Karpas-422 (cell line): ENCODE results near the gene SRPK2. TPM values are rescaled to one million over a fixed set of nuclear protein-coding genes. Genes with fewer than 3 reads are reported as not detected.
A peak's percentile ranks its signal among the peaks of the same experiment; 100 is the strongest.
"Not testable (repeated sequence)": the region's sequence is repeated elsewhere in the genome, so short reads cannot be mapped to it uniquely, and the experiment has no call there.

Experiments
- DNase-seq: peaks from one replicate; pipeline ENCODE4 v3.0.0-alpha.2; 2015
- H2AFZ ChIP-seq: fragments of 200-600 bp; sonication (generic); 2 replicates; pipeline ENCODE4 v1.6.1; 2014; ENCODE audit warnings: antibody characterized with exemption, low read length, mixed read lengths
- H3K27ac ChIP-seq: fragments of 200-600 bp; sonication (generic); 2 replicates; pipeline ENCODE4 v1.5.1; 2014; ENCODE audit warnings: mild to moderate bottlenecking, low read length, moderate library complexity
- H3K27me3 ChIP-seq: fragments of 200-600 bp; sonication (generic); 2 replicates; pipeline ENCODE4 v1.6.1; 2014; ENCODE audit warnings: low read length, mixed read lengths
- H3K36me3 ChIP-seq: fragments of 200-600 bp; sonication (generic); 2 replicates; pipeline ENCODE4 v1.6.1; 2014; ENCODE audit warnings: low read length, mixed read lengths; ENCODE audit not compliant: insufficient read depth
- H3K4me1 ChIP-seq: fragments of 200-600 bp; sonication (generic); 2 replicates; pipeline ENCODE4 v1.6.1; 2014; ENCODE audit warnings: mild to moderate bottlenecking, low read length, mixed read lengths
- H3K4me2 ChIP-seq: fragments of 200-600 bp; sonication (generic); 2 replicates; pipeline ENCODE4 v1.6.1; 2014; ENCODE audit warnings: low read length, low read depth, mild to moderate bottlenecking; ENCODE audit not compliant: poor library complexity, severe bottlenecking
- H3K4me3 ChIP-seq: fragments of 200-600 bp; sonication (generic); 2 replicates; pipeline ENCODE4 v1.5.1; 2014; ENCODE audit warnings: mild to moderate bottlenecking, antibody characterized with exemption, low read length, mixed read lengths
- H3K79me2 ChIP-seq: fragments of 200-600 bp; sonication (generic); 2 replicates; pipeline ENCODE4 v1.6.1; 2014; ENCODE audit warnings: mild to moderate bottlenecking, low read length, mixed read lengths
- H3K9ac ChIP-seq: fragments of 200-600 bp; sonication (generic); 2 replicates; pipeline ENCODE4 v1.6.0; 2014; ENCODE audit warnings: low read length
- H3K9me2 ChIP-seq: fragments of 200-600 bp; sonication (generic), shearing (Covaris generic); replicated peaks from 2 replicates; pipeline ENCODE4 v1.6.0; 2014; ENCODE audit warnings: mild to moderate bottlenecking, low read length, moderate library complexity; ENCODE audit not compliant: insufficient read depth
- H3K9me3 ChIP-seq: fragments of 300-700, 200-600 bp; sonication (generic); 2 replicates; pipeline ENCODE4 v1.6.1; 2014; ENCODE audit warnings: low read length, mixed read lengths
- H4K20me1 ChIP-seq: fragments of 200-600 bp; sonication (generic); 2 replicates; pipeline ENCODE4 v1.6.1; 2014; ENCODE audit warnings: mild to moderate bottlenecking, antibody characterized with exemption, low read length, low read depth; ENCODE audit not compliant: insufficient read depth
- total RNA-seq: library from RNA; depleted of rRNA; stranded (reverse); fragments of >200 nt; shearing (Covaris generic); gene quantifications from 2 replicates; pipeline ENCODE4 v1.2.3, GENCODE V29; 2014; ENCODE audit warnings: low replicate concordance

SRPK2 gene
- total RNA-seq, 1 experiment from 2014 or later = 9.0 TPM

- Histone ChIP-seq H4K20me1 (peaks cover 14% of the 10 kb centered on the region), H2AFZ (no peak overlapping the region), H3K9ac (no peak overlapping the region), H3K36me3 (no peaks in the 10 kb centered on the region), H3K79me2 (no peaks in the 10 kb centered on the region), H3K4me3 (no peak overlapping the region), H3K9me3 (no peaks in the 10 kb centered on the region), H3K4me1 (peaks cover 40% of the 10 kb centered on the region), H3K9me2 (no peaks in the 10 kb centered on the region), H3K4me2 (no peak overlapping the region), H3K27me3 (no peaks in the 10 kb centered on the region), H3K27ac (no peak overlapping the region)
- no peak for DNase-seq
Measured at GRCh38 chr7:105352901-105353668, 35.6 kb downstream of the SRPK2 start.

- peak; percentile 82 for DNase-seq
- H3K4me2 ChIP-seq = peak overlapping the region; percentile 54
- no peaks in the 10 kb centered on the region for H3K9me2 ChIP-seq
- H3K4me1 ChIP-seq = peaks cover 40% of the 10 kb centered on the region
- no peaks in the 10 kb centered on the region for H3K36me3 ChIP-seq
- no peaks in the 10 kb centered on the region for H3K27me3 ChIP-seq
- H3K27ac ChIP-seq = no peak overlapping the region
- H4K20me1 ChIP-seq = peaks cover 14% of the 10 kb centered on the region
- H2AFZ ChIP-seq = no peak overlapping the region
- no peak overlapping the region for H3K4me3 ChIP-seq
- H3K9me3 ChIP-seq = no peaks in the 10 kb centered on the region
- H3K9ac ChIP-seq = no peak overlapping the region
- H3K79me2 ChIP-seq = no peaks in the 10 kb centered on the region
Measured at GRCh38 chr7:105352018-105352612, 36.6 kb downstream of the SRPK2 start.

- Histone ChIP-seq H3K9ac (no peak overlapping the region), H3K9me2 (no peaks in the 10 kb centered on the region), H3K27me3 (no peaks in the 10 kb centered on the region), H4K20me1 (peaks cover 17% of the 10 kb centered on the region), H2AFZ (no peak overlapping the region), H3K4me3 (no peak overlapping the region), H3K4me1 (peaks cover 40% of the 10 kb centered on the region), H3K36me3 (no peaks in the 10 kb centered on the region), H3K79me2 (no peaks in the 10 kb centered on the region), H3K27ac (no peak overlapping the region), H3K9me3 (no peaks in the 10 kb centered on the region), H3K4me2 (no peak overlapping the region)
- no peak for DNase-seq
Measured at GRCh38 chr7:105350906-105351305, 37.8 kb downstream of the SRPK2 start.

GRCh38 chr7:105348177-105348576, 40.5 kb downstream of the SRPK2 start:
- not testable (repeated sequence) for DNase-seq, H4K20me1 ChIP-seq, H3K4me2 ChIP-seq, H2AFZ ChIP-seq, H3K4me3 ChIP-seq, H3K27ac ChIP-seq, H3K9me2 ChIP-seq, H3K79me2 ChIP-seq, H3K27me3 ChIP-seq, H3K9ac ChIP-seq, H3K9me3 ChIP-seq, H3K36me3 ChIP-seq
- peaks cover 19% of the 10 kb centered on the region for H3K4me1 ChIP-seq

- 0 out of 2 replicates have a peak, but pooled peaks cover 4% of the 10 kb centered on the region for H4K20me1 ChIP-seq
- peaks cover 6% of the 10 kb centered on the region for H3K4me1 ChIP-seq
Measured at GRCh38 chr7:105346593-105347322, 42.0 kb downstream of the SRPK2 start.

GRCh38 chr7:105346138-105346537, 42.6 kb downstream of the SRPK2 start:
- Histone ChIP-seq H2AFZ (no peak overlapping the region), H3K27me3 (no peaks in the 10 kb centered on the region), H3K9ac (no peak overlapping the region), H3K27ac (no peak overlapping the region), H3K4me2 (no peak overlapping the region), H3K9me2 (no peaks in the 10 kb centered on the region), H3K36me3 (no peaks in the 10 kb centered on the region), H3K4me1 (no peaks in the 10 kb centered on the region), H3K4me3 (no peak overlapping the region), H3K79me2 (no peaks in the 10 kb centered on the region), H3K9me3 (no peaks in the 10 kb centered on the region), H4K20me1 (0 out of 2 replicates have a peak, but pooled peaks cover 4% of the 10 kb centered on the region)
- no peak for DNase-seq

More at GRCh38 chr7:105346593-105347322, 42.0 kb downstream of the SRPK2 start:
- no peaks in the 10 kb centered on the region for H3K27me3 ChIP-seq
- H3K9ac ChIP-seq = no peak overlapping the region
- no peaks in the 10 kb centered on the region for H3K36me3 ChIP-seq
- H3K79me2 ChIP-seq = no peaks in the 10 kb centered on the region
- no peaks in the 10 kb centered on the region for H3K9me2 ChIP-seq
- no peak overlapping the region for H3K4me2 ChIP-seq
- DNase-seq = no peak
- no peak overlapping the region for H2AFZ ChIP-seq
- H3K9me3 ChIP-seq = no peaks in the 10 kb centered on the region
- H3K4me3 ChIP-seq = no peak overlapping the region
- no peak overlapping the region for H3K27ac ChIP-seq

- no peaks in the 10 kb centered on the region for H3K79me2 ChIP-seq
- H2AFZ ChIP-seq = no peak overlapping the region
- no peaks in the 10 kb centered on the region for H3K27me3 ChIP-seq
- H4K20me1 ChIP-seq = 0 out of 2 replicates have a peak, but pooled peaks cover 4% of the 10 kb centered on the region
- H3K9me3 ChIP-seq = no peaks in the 10 kb centered on the region
- H3K4me1 ChIP-seq = no peaks in the 10 kb centered on the region
- DNase-seq = no peak
- H3K4me2 ChIP-seq = no peak overlapping the region
- H3K27ac ChIP-seq = no peak overlapping the region
- H3K4me3 ChIP-seq = no peak overlapping the region
- no peaks in the 10 kb centered on the region for H3K9me2 ChIP-seq
- H3K36me3 ChIP-seq = no peaks in the 10 kb centered on the region
- no peak overlapping the region for H3K9ac ChIP-seq
Measured at GRCh38 chr7:105345725-105346124, 43.0 kb downstream of the SRPK2 start.

GRCh38 chr7:105345003-105345402, 43.7 kb downstream of the SRPK2 start:
- Histone ChIP-seq H3K27ac (no peak overlapping the region), H4K20me1 (0 out of 2 replicates have a peak, but pooled peaks cover 4% of the 10 kb centered on the region), H3K9me2 (no peaks in the 10 kb centered on the region), H3K27me3 (no peaks in the 10 kb centered on the region), H3K4me1 (no peaks in the 10 kb centered on the region), H3K79me2 (no peaks in the 10 kb centered on the region), H3K9ac (no peak overlapping the region), H2AFZ (no peak overlapping the region), H3K4me3 (no peak overlapping the region), H3K36me3 (no peaks in the 10 kb centered on the region), H3K9me3 (no peaks in the 10 kb centered on the region), H3K4me2 (no peak overlapping the region)
- no peak for DNase-seq
